H1 (cell line): ENCODE measurements around the gene ATP4A. TPM values are rescaled to one million over a fixed set of nuclear protein-coding genes. Genes with fewer than 3 reads are reported as not detected.
"Not testable (repeated sequence)": the region's sequence is repeated elsewhere in the genome, so short reads cannot be mapped to it uniquely, and the experiment has no call there.

Experiments
- CTCF ChIA-PET: fragments of 300-600 bp; sonication (Branson Sonifier 250); formaldehyde crosslinking; loops from one replicate; lab custom pipeline; 2021; ENCODE audit not compliant: partially characterized antibody; lab: Charles Lee
- POLR2A ChIA-PET: fragments of 300-600 bp; sonication (Branson Sonifier 250); formaldehyde crosslinking; loops from one replicate; lab custom pipeline; 2021; ENCODE audit warnings: inconsistent platforms; ENCODE audit not compliant: partially characterized antibody; lab: Charles Lee
- DNase-seq, 2 experiments: peaks; one replicate each; pipeline versions ENCODE4 v3.0.0 to v3.0.0-alpha.2; 2010 to 2022; ENCODE audit warnings: low spot score in 2 of 2, low read depth in 1 of 2, mixed read lengths in 1 of 2
- FAIRE-seq: peaks from 2 replicates; lab custom pipeline; 2011; peaks lifted over from hg19 to GRCh38; lab: Jason Lieb, UNC
- H2AFZ ChIP-seq: 2 replicates; pipeline ENCODE4 v1.8.1; 2012; ENCODE audit warnings: low read length, inconsistent platforms
- H2AK5ac ChIP-seq: 2 replicates; pipeline ENCODE4 v1.6.1; 2013; ENCODE audit warnings: low read depth, low read length
- H2BK120ac ChIP-seq: replicated peaks from 2 replicates; pipeline ENCODE3; 2013; ENCODE audit warnings: low read depth, low read length, inconsistent platforms
- H2BK12ac ChIP-seq: 2 replicates; pipeline ENCODE4 v1.6.1; 2013; ENCODE audit warnings: low read depth, low read length
- H2BK15ac ChIP-seq: 2 replicates; pipeline ENCODE4 v1.6.1; 2013; ENCODE audit warnings: low read length
- H2BK20ac ChIP-seq: 2 replicates; pipeline ENCODE4 v1.6.1; 2013; ENCODE audit warnings: low read length
- H2BK5ac ChIP-seq: 2 replicates; pipeline ENCODE4 v1.6.1; 2013; ENCODE audit warnings: low read depth, low read length
- H3K14ac ChIP-seq: 2 replicates; pipeline ENCODE4 v1.6.1; 2013; ENCODE audit warnings: inconsistent platforms; ENCODE audit not compliant: insufficient read length
- H3K18ac ChIP-seq: 2 replicates; pipeline ENCODE4 v1.6.1; 2013; ENCODE audit warnings: low read length; ENCODE audit errors: extremely low read depth
- H3K23ac ChIP-seq: 2 replicates; pipeline ENCODE4 v1.6.1; 2013; ENCODE audit warnings: inconsistent platforms; ENCODE audit not compliant: insufficient read length
- H3K23me2 ChIP-seq: 2 replicates; pipeline ENCODE4 v1.6.1; 2013; ENCODE audit warnings: low read depth, low read length
- H3K27ac ChIP-seq: 2 replicates; pipeline ENCODE4 v1.6.1; 2011; ENCODE audit warnings: low read depth, low read length, inconsistent platforms
- H3K27me3 ChIP-seq, 4 experiments: replicated peaks in 1 of 4; 1 replicate in 1 of 4; 2 replicates in 3 of 4; pipeline versions ENCODE4 v1.6.1 to v1.8.1; 2011 to 2013; ENCODE audit warnings: low read length in 3 of 4, mild to moderate bottlenecking in 3 of 4, inconsistent platforms in 2 of 4, mixed read lengths in 2 of 4, moderate library complexity in 1 of 4; ENCODE audit not compliant: control insufficient read depth in 3 of 4, insufficient read depth in 3 of 4; ENCODE audit errors: extremely low read depth in 1 of 4
- H3K36me3 ChIP-seq, 4 experiments: 2 replicates each; pipeline versions ENCODE4 v1.6.1 to v1.8.1; 2011 to 2013; ENCODE audit warnings: mild to moderate bottlenecking in 4 of 4, low read length in 3 of 4, moderate library complexity in 2 of 4, control low read depth in 1 of 4, inconsistent platforms in 1 of 4; ENCODE audit not compliant: insufficient read depth in 4 of 4, control insufficient read depth in 2 of 4
- H3K4ac ChIP-seq: replicated peaks from 2 replicates; pipeline ENCODE3; 2013; ENCODE audit warnings: low read length, low read depth, mixed read lengths, inconsistent platforms; ENCODE audit not compliant: insufficient read length
- H3K4me1 ChIP-seq, 4 experiments: replicated peaks in 1 of 4; 1 replicate in 1 of 4; 2 replicates in 3 of 4; pipeline versions ENCODE4 v1.6.1 to v1.8.1; 2011 to 2013; ENCODE audit warnings: low read length in 3 of 4, inconsistent platforms in 2 of 4, mixed read lengths in 1 of 4; ENCODE audit not compliant: insufficient read depth in 4 of 4, control insufficient read depth in 3 of 4
- H3K4me2 ChIP-seq, 2 experiments: 2 replicates each; pipeline versions ENCODE4 v1.6.1 to v1.8.1; 2011 to 2013; ENCODE audit warnings: low read depth in 2 of 2, low read length in 2 of 2, control low read depth in 1 of 2, inconsistent platforms in 1 of 2, mild to moderate bottlenecking in 1 of 2; ENCODE audit not compliant: insufficient read depth in 1 of 2
- H3K4me3 ChIP-seq, 4 experiments: fragments of 200-600, 300-600 bp in 1 of 4; sonication (generic), shearing (Covaris generic), sonication (Bioruptor Twin) in 1 of 4; 2 replicates each; pipeline versions ENCODE4 v1.5.1 to v1.8.1; 2011 to 2016; ENCODE audit warnings: low read length in 4 of 4, low read depth in 3 of 4, control low read depth in 2 of 4, inconsistent platforms in 2 of 4, mild to moderate bottlenecking in 2 of 4, mixed read lengths in 1 of 4, moderate library complexity in 1 of 4; ENCODE audit not compliant: insufficient read depth in 2 of 4; ENCODE audit errors: extremely low read depth in 1 of 4
- H3K56ac ChIP-seq: replicated peaks from 2 replicates; pipeline ENCODE3; 2013; ENCODE audit warnings: low read depth, mild to moderate bottlenecking, mixed read lengths, low read length, inconsistent platforms; ENCODE audit not compliant: insufficient read length
- H3K79me1 ChIP-seq: 2 replicates; pipeline ENCODE4 v1.6.1; 2013; ENCODE audit warnings: low read depth, low read length, control low read depth
- H3K79me2 ChIP-seq, 2 experiments: 2 replicates each; pipeline versions ENCODE4 v1.6.1 to v1.8.1; 2012 to 2013; ENCODE audit warnings: low read length in 2 of 2, mild to moderate bottlenecking in 2 of 2, inconsistent platforms in 1 of 2; ENCODE audit not compliant: insufficient read depth in 2 of 2, control insufficient read depth in 1 of 2
- H3K9ac ChIP-seq, 4 experiments: replicated peaks in 1 of 4; 1 replicate in 1 of 4; 2 replicates in 3 of 4; pipeline versions ENCODE4 v1.6.1 to v1.8.1; 2011 to 2013; ENCODE audit warnings: low read depth in 3 of 4, low read length in 3 of 4, control low read depth in 2 of 4, mild to moderate bottlenecking in 2 of 4, moderate library complexity in 2 of 4, inconsistent platforms in 1 of 4; ENCODE audit errors: extremely low read depth in 1 of 4
- H3K9me3 ChIP-seq, 2 experiments: 2 replicates each; pipeline versions ENCODE4 v1.6.1 to v1.8.1; 2012 to 2013; ENCODE audit warnings: mild to moderate bottlenecking in 2 of 2, moderate library complexity in 2 of 2, control low read depth in 1 of 2, inconsistent platforms in 1 of 2, low read depth in 1 of 2, low read length in 1 of 2, mixed read lengths in 1 of 2; ENCODE audit not compliant: insufficient read depth in 2 of 2
- H4K20me1 ChIP-seq, 2 experiments: replicated peaks in 1 of 2; 2 replicates each; pipeline versions ENCODE3 to v1.8.1; 2011 to 2013; ENCODE audit warnings: inconsistent platforms in 2 of 2, low read length in 2 of 2, mild to moderate bottlenecking in 1 of 2; ENCODE audit not compliant: insufficient read depth in 2 of 2, control insufficient read depth in 1 of 2
- H4K5ac ChIP-seq: 2 replicates; pipeline ENCODE4 v1.6.1; 2013; ENCODE audit warnings: low read length, low read depth, mixed read lengths, inconsistent platforms; ENCODE audit not compliant: insufficient read length
- H4K8ac ChIP-seq: 2 replicates; pipeline ENCODE4 v1.8.0; 2013; ENCODE audit warnings: mild to moderate bottlenecking, moderate library complexity, low read length, inconsistent platforms; ENCODE audit not compliant: insufficient read depth; ENCODE audit errors: extremely low read depth
- H4K91ac ChIP-seq: replicated peaks from 2 replicates; pipeline ENCODE3; 2013; ENCODE audit warnings: low read length, mixed read lengths, inconsistent platforms; ENCODE audit not compliant: insufficient read length
- WGBS, 2 experiments: shearing (Covaris generic) in 1 of 2; methylation state at CpG; one replicate each; pipeline versions ENCODE4 v1.1.6 to v1.1.7; 2013 to 2015; ENCODE audit warnings: low lambda C conversion rate in 2 of 2, mixed read lengths in 2 of 2, inconsistent platforms in 1 of 2, low coverage in 1 of 2, missing lambda C conversion rate in 1 of 2; ENCODE audit not compliant: insufficient replicate concordance in 2 of 2, insufficient coverage in 1 of 2, insufficient read length in 1 of 2; ENCODE audit errors: extremely low coverage in 1 of 2, missing lambda C conversion rate in 1 of 2; 5-methylcytosine and 5-hydroxymethylcytosine counted together
- polyA plus RNA-seq, 7 experiments: library from polyadenylated mRNA; depleted of rRNA in 3 of 7; stranded (reverse) in 5 of 7; unstranded in 2 of 7; fragments of >200 nt in 5 of 7; fragments of 200-250 nt in 2 of 7; gene quantifications; 1 replicate in 5 of 7; 2 replicates in 1 of 7; 4 replicates in 1 of 7; pipeline versions ENCODE4 v1.2.1 to v1.2.3, GENCODE V29; 2011 to 2013; ENCODE audit warnings: missing spikeins in 2 of 7, mixed read lengths in 2 of 7
- total RNA-seq: library from RNA; stranded (reverse); fragmentation: NEBNext Ultra II Directional; extraction: Animal tissue kit (Norgen Biotek cat#: 25700); gene quantifications from 2 replicates; pipeline ENCODE4 v1.2.1, GENCODE V29; 2021

Gene ATP4A
- total and polyA plus RNA-seq, 2 of the 8 experiments (the other 6 are each of a cell fraction or from before 2014, with no cell fraction given): 0.50 to 1.2 TPM

DNA sequence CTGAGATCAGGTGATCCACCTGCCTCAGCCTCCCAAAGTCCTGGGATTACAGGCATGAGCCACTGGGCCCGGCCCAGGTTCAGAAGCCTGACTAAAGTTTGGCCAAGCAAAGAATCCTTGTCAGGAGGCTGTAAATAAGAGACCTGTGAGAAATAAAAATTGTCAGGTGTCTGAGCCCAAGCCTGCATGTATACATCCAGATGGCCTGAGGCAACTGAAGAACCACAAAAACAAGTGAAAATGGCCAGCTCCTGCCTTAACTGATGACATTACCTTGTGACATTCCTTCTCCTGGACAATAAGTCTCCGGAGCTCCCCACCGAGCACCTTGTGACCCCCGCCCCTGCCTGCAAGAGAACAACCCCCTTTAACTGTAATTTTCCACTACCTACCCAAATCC lies 41.0 kb upstream of the ATP4A start:
- not testable (repeated sequence) for H3K23ac ChIP-seq, H3K36me3 ChIP-seq, DNase-seq, H3K4me3 ChIP-seq, H3K79me2 ChIP-seq, H3K18ac ChIP-seq, H3K4me1 ChIP-seq, H2BK12ac ChIP-seq, H3K9ac ChIP-seq, H2BK20ac ChIP-seq, H2AK5ac ChIP-seq, H4K8ac ChIP-seq, H2AFZ ChIP-seq, H4K91ac ChIP-seq, H3K14ac ChIP-seq, H3K27ac ChIP-seq, H3K4me2 ChIP-seq, H3K79me1 ChIP-seq, H4K20me1 ChIP-seq, H2BK5ac ChIP-seq, H3K27me3 ChIP-seq, H3K9me3 ChIP-seq, H2BK120ac ChIP-seq, H3K23me2 ChIP-seq, H3K56ac ChIP-seq, FAIRE-seq, H3K4ac ChIP-seq, H2BK15ac ChIP-seq, H4K5ac ChIP-seq
- 91% methylated on average over 4 of the region's 4 CpGs; no CpG with 5 or more reads in 1 of the 2 experiments for WGBS, 2 experiments
- ChIA-PET CTCF (interaction anchor here (0.7 to 1.4 kb wide), 3 partner anchors 13 to 328 kb away, joined by 3 to 4 read pairs (median 3); no protein-coding TSS in a partner anchor), POLR2A (interaction anchor here (0.8 to 1.7 kb wide), 3 partner anchors 24 to 48 kb away, joined by 3 to 4 read pairs (median 3); partner anchors contain the start of gene RBM42)
